NCI-H526 treated with DMSO at 0.1 percent for 48 hours (cell line): Measurements from ENCODE around the gene NRGN.

Experiments
- DNase-seq: peaks from one replicate; lab custom pipeline; 2025; lab: John Stamatoyannopoulos, UW

The NRGN gene

DNA sequence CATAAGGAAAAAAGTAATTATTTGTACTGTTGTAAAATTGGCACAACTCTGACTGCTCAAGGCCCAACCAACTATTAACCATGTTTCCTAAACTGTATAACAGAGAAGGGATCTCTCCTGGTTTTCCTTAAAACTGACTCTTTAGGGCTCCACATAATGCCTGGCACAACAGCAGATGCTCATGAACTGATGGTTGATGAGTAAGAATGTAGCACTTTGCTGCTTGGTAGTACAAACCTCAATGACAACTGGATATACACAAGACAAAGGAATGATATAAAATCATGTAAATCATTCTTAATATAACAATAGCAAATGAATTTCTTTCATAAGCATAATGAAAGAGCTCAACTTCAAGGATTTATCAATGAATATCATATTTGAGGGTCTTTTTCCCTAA is 48.8 kb downstream of the NRGN start:
- DNase-seq, result no peak

GRCh38 chr11:124791626-124792341 is 52.0 kb downstream of the NRGN start:
- DNase-seq, result no peak

GRCh38 chr11:124793466-124794278 is 53.9 kb downstream of the NRGN start:
- peak; percentile 74 for DNase-seq

- no peak for DNase-seq
Measured at GRCh38 chr11:124796312-124796711, 56.6 kb downstream of the NRGN start.
